Measurements from ENCODE around the gene HSP90AA1. TPM values are rescaled to one million over a fixed set of nuclear protein-coding genes. Genes with fewer than 3 reads are reported as not detected.

Gene HSP90AA1
- total RNA-seq, 2 experiments from 2014 or later: 451 to 462 TPM

GRCh38 chr14:102094101-102094500 lies 7.3 kb upstream of the HSP90AA1 start:
- H3K27me3 Mint-ChIP-seq: no peaks in the 10 kb centered on the region
- H3K4me3 Mint-ChIP-seq: no peak overlapping the region
- ATAC-seq (ENCODE audit: poor library complexity) (no peak), DNase-seq (no peak)
- intact Hi-C loops (cut with DNase I, micrococcal nuclease): no loop called here
- H3K9me3 Mint-ChIP-seq: no peaks in the 10 kb centered on the region
- no peaks in the 10 kb centered on the region for H3K36me3 Mint-ChIP-seq (ENCODE audit: low read depth)
- Histone ChIP-seq H3K36me3 (ENCODE audit: insufficient read depth, low read length) (no peaks in the 10 kb centered on the region), H3K4me1 (ENCODE audit: insufficient read depth, low read length) (peaks cover 8% of the 10 kb centered on the region), H3K27me3 (ENCODE audit: control insufficient read depth in 1 of 2, insufficient read depth in 2 of 2, low read length in 2 of 2) (no peaks in the 10 kb centered on the region), H3K9me3 (ENCODE audit: control insufficient read depth in 1 of 2, insufficient read depth in 1 of 2, low read length in 2 of 2) (no peaks in the 10 kb centered on the region), H3K27ac (ENCODE audit: low read depth in 1 of 2, low read length in 2 of 2) (no peak overlapping the region), H3K4me3 (ENCODE audit: low read length) (no peak overlapping the region)
- peaks cover 13% of the 10 kb centered on the region for H3K4me1 Mint-ChIP-seq (ENCODE audit: low read depth)
- TF ChIP-seq CTCF (IDR thresholded peaks at IDR 0.05): no peak
- POLR2A ChIA-PET: no interaction called here
- CTCF ChIA-PET: no interaction called here
- H3K27ac Mint-ChIP-seq: no peak overlapping the region

GRCh38 chr14:102092806-102093205 lies 6.0 kb upstream of the HSP90AA1 start:
- Histone ChIP-seq H3K4me3 (ENCODE audit: low read length) (no peak overlapping the region), H3K36me3 (ENCODE audit: insufficient read depth, low read length) (no peaks in the 10 kb centered on the region), H3K9me3 (ENCODE audit: control insufficient read depth in 1 of 2, insufficient read depth in 1 of 2, low read length in 2 of 2) (no peaks in the 10 kb centered on the region), H3K27ac (ENCODE audit: low read depth in 1 of 2, low read length in 2 of 2) (no peak overlapping the region), H3K4me1 (ENCODE audit: insufficient read depth, low read length) (peaks cover 21% of the 10 kb centered on the region), H3K27me3 (ENCODE audit: control insufficient read depth in 1 of 2, insufficient read depth in 2 of 2, low read length in 2 of 2) (no peaks in the 10 kb centered on the region)
- Mint-ChIP-seq H3K27me3 (no peaks in the 10 kb centered on the region), H3K4me1 (ENCODE audit: low read depth) (peaks cover 24% of the 10 kb centered on the region), H3K9me3 (no peaks in the 10 kb centered on the region), H3K4me3 (no peak overlapping the region), H3K36me3 (ENCODE audit: low read depth) (peaks cover 4% of the 10 kb centered on the region), H3K27ac (no peak overlapping the region)
- POLR2A ChIA-PET: interaction anchor here (1.2 kb wide), 1 partner anchor 127 kb away, joined by 3 read pairs; no protein-coding TSS in a partner anchor
- CTCF ChIA-PET: no interaction called here
- intact Hi-C loops (cut with DNase I, micrococcal nuclease): no loop called here
- TF ChIP-seq CTCF (IDR thresholded peaks at IDR 0.05): no peak
- ATAC-seq (ENCODE audit: poor library complexity) (no peak), DNase-seq (no peak)

- TF ChIP-seq CTCF (IDR thresholded peaks at IDR 0.05): no peak
- ATAC-seq (ENCODE audit: poor library complexity) (no peak), DNase-seq (no peak)
- Histone ChIP-seq H3K27me3 (ENCODE audit: control insufficient read depth in 1 of 2, insufficient read depth in 2 of 2, low read length in 2 of 2) (no peaks in the 10 kb centered on the region), H3K9me3 (ENCODE audit: control insufficient read depth in 1 of 2, insufficient read depth in 1 of 2, low read length in 2 of 2) (no peaks in the 10 kb centered on the region), H3K4me1 (ENCODE audit: insufficient read depth, low read length) (peaks cover 25% of the 10 kb centered on the region), H3K27ac (ENCODE audit: low read depth in 1 of 2, low read length in 2 of 2) (no peak overlapping the region), H3K36me3 (ENCODE audit: insufficient read depth, low read length) (peaks cover 1% of the 10 kb centered on the region), H3K4me3 (ENCODE audit: low read length) (no peak overlapping the region)
- Mint-ChIP-seq H3K27ac (peak overlapping the region; percentile 82), H3K9me3 (no peaks in the 10 kb centered on the region), H3K27me3 (no peaks in the 10 kb centered on the region), H3K4me1 (ENCODE audit: low read depth) (peaks cover 31% of the 10 kb centered on the region), H3K4me3 (peak overlapping the region; percentile 78), H3K36me3 (ENCODE audit: low read depth) (peaks cover 11% of the 10 kb centered on the region)
- CTCF ChIA-PET: no interaction called here
- POLR2A ChIA-PET: no interaction called here
- intact Hi-C loops (cut with DNase I, micrococcal nuclease): no loop called here
Measured at GRCh38 chr14:102090713-102091112, 3.9 kb upstream of the HSP90AA1 start.

Measured in CD4-positive, alpha-beta T cell (primary cell).